Inflammatory macrophage (primary cell): ENCODE data around the gene NOX3.

Source experiments
- DNase-seq, 2 donors: peaks; one replicate each; pipeline ENCODE4 v3.0.0-alpha.2; 2020 to 2022

NOX3 gene

DNA sequence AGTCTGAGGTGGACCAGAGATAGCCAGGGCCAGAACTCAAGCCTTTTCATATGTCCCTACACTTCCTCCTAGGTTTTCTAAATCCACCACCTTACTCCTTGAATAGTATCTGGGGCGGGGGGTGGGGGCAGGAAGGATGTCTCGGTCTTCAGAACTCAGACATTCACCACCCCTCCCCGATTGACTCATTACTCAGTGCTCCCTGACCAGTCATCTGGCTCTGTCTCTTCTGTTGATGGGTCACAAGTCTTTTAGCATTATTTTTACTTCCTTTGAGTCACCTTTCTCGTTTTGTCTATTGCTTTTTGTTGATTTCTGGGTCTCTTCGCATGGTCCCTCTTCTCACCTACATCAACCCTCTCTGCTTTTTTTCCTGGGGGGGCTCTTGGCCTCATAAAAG lies 23.3 kb downstream of the NOX3 start:
- DNase-seq = no peak

DNA sequence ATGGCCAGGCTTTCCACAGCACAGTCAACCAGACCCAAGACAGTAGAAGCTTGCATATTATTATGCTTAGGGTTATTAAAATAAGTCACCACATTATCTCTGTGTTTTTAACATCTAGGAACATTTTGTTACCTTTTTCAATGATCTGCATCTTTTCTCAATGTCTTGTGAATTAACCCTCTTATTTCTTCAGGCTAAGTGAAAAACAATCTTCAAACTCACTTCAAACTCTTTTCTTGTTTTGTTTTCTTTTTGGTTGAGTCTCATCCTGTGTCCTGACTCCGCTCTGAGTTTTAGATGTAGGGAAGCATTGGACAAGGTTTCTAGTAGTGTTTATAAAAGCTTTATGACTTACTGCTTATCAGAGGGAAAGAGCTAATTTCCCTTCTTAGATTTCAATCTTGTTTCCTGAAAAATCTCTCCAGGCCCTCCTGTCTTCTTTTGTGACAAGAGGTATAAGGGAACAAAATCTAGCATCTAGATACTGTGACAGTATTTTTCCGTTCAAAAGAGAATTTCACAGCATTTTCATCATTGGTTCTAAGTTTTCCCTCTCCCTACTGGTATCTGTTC lies 26.2 kb downstream of the NOX3 start:
- DNase-seq = no peak

DNA sequence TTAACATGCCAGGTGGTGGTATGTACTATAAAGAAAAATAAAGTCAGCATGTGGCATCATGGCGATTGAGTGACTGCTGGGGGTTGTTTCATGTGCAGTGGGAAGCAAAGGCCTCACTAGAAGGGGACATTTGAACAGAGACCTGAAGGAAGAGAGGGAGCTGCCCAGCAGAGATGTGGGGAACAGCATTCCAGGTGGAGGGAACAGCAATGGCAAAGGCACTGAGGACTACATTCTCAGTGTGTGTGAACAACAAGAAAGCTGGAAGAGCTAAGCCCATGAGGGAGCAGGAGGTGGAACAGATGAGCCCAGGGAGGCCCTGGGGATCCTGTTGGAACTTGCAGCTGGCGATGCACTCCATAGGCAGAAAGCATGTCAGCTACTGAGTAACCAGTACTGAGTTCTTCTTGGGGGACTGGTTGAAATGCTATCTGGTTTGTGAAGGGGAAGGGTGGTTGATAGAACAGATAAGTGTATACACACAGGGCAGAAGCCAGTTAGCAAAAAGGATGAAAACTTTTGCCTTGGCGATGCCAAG lies 29.2 kb downstream of the NOX3 start:
- DNase-seq = no peak

DNA sequence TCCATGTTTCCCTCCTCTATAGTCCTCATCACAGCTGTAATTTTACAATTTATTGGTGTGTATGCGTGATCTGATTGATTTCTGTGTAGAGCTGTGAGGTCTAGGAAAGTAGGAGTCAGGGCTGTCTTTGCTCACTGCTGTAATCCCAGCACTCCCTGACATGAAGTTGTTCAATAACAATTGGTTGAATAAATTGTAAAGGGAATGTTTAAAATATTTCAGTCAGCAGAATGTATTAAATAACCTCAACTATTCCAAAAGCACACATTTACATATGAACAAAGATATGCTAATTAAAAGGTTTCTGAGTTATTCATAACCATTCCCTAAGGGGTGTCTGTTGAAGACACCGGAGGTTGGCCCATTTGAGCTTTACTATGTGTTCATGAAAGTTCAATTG lies 31.5 kb downstream of the NOX3 start:
- DNase-seq = no peak

DNA sequence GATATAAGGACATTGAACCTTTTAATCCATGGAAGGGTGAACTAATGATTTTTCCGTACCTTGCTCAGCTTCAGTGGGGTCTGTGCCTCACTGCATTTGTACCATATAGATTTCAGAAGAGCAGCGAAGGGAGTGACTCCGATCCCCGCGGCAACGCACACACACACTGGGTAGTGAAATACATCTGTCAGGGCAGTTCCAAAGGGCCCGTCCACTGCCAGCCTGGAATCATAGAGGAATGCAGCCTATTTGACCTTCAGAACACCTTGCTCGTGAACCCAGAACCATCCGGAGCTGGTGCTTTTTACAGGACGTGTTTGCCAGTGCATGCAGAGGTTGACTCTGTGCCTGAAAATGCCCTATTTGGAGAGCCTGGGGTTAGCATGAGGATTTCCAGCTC lies 33.0 kb downstream of the NOX3 start:
- DNase-seq = no peak

DNA sequence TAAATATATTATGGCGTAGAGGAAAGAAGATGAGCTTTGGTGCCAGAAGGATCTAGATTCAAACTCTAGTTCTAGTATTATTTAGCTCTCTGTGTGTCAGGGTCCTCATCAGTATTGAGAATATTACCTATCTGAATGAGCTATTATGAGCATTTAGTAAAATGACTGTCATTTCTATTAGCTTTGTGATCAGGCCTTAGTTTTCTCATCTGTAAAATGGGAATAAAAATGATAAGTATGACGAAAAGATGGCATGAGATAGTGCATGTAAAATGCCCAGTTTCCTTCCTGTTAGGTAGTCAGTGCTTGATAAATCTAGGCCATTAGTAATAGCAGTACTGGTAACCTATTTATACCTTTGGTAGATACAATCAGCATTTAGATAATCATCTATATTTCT lies 35.1 kb downstream of the NOX3 start:
- DNase-seq = no peak

DNA sequence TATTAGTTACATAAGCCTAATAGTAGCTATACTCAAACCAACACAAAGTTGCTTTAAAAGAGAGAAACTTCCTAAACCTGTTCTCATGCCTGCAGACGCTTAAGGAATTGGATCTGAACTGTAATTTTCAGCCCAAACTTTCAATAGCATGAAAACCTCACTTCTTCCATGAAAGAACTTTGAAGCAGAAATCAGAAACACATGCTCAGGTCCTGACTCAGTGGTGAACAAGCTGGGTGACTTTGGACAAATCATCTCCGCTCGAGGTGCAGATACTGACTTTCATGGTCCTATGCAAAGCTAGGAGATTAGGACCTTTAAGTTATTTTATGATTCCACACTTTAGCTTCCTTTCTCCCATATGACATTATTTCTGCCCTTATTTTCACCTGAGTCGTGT lies 36.5 kb downstream of the NOX3 start:
- no peak for DNase-seq

DNA sequence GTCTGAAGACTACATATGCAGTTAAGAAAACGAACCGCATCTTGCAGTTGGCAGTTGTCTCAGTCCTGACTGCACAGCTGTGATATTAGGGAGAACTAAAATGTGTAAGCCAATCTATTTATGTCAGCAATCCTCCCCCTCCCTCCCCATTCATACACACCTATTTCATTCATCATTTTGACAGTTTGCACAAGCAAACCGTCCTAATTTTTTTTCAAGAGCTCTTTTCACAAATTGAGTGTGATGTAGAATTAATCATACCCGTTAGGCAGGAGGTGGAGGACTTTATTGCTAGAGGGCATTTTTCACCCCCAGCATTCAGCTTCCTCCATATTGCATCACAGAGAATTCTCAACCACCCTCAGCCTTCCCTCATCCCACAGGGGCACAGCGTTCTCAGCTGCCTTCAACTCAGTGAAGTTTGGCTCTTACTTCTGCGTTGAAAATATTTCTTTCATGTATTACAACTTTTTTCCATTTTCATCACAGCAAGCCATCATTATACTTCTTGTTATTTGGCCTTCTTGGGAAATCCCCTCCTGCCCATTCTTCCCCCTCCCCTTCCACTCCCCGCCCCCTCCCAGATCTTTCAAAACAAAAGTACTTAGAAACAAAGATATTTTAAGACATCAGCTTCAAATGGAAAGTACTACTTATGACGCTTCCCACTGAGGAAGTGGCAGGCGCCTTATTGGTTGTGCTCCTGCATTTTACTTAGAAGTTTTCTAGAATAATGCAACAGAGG lies 37.5 kb downstream of the NOX3 start:
- DNase-seq = peak; percentile 83 to 87

DNA sequence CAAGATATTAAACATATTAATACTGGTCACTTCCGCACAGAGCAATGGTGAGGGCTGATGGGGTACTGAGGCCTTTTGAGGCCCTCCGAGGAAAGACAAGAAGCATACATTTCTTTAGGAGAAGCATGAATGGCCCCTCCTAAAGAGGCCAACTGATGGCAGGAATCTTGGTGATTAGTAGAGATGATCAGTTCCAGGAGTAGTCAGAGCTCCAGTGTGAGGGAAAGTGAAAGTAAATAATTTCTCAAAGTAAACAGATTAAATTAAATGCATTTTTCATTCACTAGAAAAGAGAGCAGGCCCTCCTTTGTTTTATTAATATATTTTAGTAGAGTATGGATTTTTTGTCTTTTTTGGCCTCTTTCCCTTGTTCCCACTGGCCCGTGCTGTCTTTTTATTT lies 38.2 kb downstream of the NOX3 start:
- DNase-seq = no peak

DNA sequence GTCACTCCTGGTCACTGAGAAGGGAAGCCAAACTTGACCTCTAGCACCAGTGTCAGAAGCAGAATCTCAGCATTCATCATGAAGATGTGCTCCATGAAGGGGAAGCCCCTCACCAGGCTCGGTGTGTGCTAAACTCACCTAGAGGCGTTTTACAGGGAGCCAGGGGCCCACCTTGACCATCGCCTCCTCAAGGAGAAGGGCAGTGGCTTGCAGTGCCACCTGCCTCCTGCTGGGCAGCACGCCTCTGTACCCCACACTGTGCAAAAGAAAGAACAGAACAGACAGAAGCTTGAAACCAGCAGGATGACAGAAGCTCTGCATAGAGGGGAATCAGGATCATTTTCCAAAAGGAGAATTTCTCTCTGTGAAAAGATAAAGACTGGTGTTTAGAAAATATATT lies 39.7 kb downstream of the NOX3 start:
- no peak for DNase-seq

DNA sequence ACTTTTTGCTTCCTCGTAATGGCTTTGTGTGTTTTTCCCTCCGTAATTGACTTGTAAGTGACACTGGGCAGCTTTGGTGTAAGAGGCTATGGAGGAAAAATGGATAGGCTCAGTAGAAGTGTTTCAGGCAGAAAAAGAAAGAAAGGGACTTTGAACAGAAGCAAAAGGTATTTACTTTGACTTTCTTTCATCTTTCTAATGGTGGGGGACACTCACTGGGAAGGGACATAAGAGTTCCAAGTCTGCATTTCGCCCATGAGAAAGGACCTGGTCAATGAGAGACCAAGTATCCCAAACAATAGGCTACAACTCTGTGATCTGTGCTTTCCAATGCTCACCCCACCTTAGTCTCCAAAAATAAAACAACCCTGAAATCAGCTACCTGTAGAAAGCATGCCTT lies 41.6 kb downstream of the NOX3 start:
- no peak for DNase-seq

DNA sequence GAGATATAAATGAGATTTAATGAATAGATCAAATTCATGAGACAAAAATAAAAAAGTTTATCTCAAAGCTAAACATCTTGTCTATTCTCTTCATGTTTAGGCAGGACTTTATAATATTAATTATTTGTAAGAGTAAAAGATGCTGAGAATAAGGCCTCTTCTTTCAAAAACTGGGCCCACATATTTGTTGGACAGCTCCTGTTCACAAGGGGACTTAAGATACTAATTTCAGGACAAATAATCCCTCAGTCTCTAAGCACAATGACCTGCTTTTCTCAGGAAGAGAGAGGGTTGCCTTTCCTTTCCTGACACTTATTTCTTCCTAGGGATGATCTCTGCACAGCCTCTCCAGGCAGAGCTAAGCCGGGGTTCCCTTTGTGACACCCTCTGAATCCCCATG lies 43.3 kb downstream of the NOX3 start:
- no peak for DNase-seq

DNA sequence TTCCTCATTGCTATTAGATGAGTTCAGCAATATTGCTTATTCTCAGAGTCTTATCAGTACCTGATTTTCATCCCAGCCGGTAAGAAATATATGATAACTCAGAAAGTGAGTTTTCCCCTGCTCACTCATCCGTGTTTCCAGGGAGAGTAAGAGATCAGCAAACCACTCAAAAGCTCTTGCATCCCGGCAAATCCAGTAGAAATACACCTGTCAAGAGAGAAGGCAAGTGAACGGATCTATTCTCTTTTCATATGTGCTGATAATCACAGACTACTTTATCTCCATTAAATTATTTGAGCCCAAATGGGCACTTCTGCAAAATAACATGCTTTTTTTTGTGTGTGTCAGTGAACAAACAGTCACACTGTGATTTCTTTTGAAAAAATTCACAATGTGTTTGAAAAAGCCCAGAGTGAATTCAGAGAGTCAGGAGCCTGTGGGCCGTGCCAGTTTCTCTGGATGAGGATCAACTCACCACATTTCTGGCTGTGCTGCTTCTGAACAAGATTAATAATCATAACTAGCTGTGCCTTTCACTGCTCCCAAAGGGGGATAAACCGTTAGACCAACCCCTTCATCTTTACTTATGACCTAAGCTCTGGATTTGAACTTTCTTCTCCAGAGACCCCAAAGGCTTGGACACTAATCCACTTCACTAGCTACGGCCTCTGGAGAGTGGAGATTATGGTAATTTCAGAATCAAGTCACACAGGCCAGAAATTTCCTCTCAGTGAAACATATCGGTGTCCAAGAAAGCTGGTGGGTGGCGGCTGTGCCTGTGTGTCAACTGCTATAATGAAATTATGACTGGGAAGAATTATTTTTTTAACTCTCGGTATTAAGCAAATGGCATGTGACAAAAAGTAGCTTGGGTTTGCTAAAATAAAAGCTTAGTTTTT lies 44.2 kb downstream of the NOX3 start:
- DNase-seq = no peak

DNA sequence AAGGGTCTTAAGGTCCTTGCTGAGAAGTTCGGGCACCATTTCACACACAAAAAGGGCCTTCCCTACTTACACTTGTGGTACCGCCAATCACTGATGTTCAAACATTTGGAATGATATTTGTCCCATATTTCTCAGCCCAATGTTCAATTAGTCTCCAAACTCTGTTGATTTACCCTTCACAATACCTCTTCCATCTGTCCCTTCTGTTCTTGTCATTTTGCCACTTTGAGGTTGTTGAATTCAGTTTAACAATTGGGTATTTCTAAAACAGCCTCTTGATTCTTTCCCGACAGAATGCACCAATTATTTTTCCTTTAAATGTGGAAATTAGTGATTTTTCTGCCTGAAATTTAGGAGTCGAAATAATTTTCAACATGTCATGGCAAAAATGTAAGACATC lies 46.2 kb downstream of the NOX3 start:
- no peak for DNase-seq

DNA sequence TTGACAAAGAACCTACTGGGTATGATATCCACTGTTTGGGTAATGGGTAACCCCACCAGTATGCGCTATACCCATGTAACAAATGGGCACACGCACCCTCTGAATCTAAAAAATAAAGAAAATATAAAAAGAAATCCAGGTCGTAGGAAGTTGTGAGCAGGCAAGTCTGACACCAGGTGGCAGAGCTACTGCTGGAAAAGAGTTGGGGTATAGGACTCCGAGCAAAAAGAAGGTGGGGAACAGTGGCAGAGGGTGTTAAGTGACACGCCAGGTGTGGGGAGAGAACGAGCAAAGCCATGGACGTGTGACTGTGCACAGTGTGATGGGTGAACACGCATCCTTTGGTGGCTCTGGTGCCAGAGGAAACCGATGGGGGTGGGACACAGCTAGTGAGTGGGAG lies 46.7 kb downstream of the NOX3 start:
- DNase-seq = no peak

DNA sequence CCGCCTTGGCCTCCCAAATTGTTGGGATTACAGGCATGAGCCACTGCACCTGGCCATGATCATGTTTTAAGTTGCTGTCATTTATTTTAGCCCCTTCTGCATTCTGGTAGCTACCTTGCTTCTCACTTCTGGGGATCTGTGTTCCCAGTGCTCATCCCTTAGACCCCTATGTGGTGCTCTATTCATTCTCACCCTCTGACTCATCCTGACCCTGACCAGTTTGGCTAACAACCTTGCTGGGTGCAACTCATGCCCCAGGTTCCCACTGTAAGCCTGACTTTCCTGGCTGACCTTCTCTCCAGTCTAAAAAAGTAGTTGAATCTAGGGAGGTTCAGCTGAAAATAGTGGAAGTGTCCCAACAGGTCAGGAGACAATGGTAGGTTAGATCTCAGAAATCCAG lies 47.4 kb downstream of the NOX3 start:
- no peak for DNase-seq

DNA sequence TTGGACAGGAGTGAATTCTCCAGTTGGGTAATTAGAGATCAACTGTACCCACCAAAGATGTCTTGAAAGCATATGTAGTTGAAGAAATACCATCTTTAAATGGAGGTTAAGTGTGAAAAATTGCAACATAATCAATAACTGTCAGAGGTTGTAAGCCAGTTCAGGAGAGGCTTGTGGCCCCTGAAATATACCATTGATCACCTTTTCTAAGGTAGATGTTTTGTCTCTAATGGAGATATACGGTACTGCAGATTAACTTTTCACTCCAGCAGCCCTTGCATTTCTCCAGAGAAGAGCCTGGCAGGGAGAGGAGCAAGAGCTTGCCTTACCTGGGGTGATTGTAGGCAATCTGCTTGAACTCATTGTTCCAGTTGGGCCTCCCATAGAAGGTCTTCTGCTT lies 48.8 kb downstream of the NOX3 start:
- no peak for DNase-seq

DNA sequence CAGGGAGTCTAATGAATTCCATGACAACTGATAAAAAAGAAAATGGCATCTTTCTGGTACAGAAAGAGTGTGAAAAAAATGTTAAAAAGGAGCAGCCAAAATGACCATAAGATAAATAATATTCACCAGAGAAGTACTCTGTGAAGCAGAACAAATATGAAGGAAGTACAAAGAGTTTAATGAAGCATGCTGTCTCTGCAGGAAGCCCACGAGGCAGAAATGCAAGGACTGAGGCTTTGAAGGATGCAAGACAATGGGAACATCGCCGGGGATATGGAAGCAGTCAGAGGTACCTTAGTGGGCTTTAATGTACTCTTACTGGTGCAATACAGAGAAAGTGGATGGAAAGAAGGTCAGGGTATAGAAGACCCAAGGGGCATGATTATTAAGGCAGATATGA lies 50.7 kb downstream of the NOX3 start:
- DNase-seq = no peak

DNA sequence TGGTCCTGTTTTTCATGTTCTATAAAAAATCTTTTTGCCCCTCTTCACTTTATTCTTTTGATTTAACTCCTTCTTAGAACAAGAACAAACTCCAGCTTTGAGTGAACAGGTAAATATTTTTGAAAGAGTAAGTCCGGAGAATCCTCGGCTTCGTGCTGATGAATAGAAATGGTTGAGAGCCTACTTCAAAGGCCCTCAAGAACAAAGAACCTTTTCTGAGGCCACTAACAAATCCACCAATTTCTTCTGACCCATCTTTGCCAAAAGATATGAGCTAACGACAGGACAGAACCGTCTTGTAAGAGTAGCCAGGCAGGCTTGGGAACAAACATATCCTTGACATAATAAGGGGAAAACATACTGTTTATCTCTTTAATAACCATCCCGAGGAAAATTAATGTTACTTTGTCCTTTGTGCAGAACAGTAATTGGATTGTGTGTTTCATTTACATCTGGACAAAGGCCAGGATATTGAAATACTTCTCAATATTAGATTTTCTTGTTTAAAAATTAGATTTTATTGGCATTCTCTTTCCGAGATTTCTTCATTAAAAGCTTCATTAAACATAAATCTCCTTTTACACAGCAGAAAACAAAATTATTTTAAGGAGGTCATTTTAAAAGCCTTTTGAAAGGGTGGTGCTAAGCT lies 52.9 kb downstream of the NOX3 start:
- no peak for DNase-seq

DNA sequence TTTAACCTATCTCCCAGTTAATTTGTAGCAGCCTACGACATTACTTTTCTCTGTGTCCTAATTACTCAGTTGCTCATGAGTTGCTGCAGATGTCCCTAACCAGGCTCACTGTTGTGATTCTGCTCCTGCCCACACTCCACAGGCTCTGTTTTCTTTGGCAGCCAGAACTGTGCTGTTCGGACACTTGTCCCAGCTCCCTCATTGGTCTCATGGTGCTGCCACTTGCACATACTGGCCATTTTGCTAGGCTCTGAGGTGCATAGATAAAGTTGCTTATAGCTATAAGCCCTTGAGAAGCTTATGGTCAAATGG lies 55.0 kb downstream of the NOX3 start:
- no peak for DNase-seq

DNA sequence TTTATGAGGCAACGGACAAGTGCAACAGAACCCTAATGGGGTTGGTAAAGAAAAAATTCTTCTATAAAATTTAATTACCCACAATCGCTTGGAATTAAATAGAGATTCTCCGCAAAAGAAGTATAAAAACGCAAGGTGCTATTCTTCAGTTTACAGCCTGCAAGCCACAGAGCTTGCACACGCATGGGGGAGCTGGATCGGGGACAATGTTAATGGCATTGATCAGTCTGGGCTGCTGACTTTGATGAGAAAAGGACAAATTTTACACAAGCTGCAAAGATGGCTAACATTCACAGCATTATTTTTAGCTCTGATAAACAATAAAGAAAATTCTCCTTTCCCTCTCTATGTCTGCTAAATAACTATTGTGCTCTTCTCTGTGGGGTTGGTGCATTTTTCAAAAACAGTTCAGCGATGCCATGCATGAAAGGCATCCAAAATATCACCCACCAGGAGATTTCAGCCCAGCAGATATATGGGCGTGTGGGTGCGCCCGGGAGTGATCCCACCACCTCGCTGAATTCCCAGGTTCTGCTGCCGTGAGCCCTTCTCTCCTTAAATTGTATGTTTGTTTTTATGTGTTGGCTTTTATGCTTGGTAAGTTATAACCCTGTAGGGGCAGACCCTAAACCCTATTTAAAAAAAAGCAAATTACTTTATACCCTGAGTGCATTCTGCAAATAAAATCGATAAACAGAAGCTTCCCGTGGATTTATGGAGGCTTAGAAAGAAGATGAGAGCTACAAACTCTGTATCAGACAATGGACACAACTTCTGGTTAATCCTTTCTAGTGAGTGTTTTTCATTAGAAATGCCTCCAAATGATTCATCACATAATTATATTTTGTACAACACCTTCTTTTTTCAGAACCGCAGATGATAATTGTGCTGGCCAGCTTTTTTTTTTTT lies 55.6 kb downstream of the NOX3 start:
- no peak for DNase-seq

DNA sequence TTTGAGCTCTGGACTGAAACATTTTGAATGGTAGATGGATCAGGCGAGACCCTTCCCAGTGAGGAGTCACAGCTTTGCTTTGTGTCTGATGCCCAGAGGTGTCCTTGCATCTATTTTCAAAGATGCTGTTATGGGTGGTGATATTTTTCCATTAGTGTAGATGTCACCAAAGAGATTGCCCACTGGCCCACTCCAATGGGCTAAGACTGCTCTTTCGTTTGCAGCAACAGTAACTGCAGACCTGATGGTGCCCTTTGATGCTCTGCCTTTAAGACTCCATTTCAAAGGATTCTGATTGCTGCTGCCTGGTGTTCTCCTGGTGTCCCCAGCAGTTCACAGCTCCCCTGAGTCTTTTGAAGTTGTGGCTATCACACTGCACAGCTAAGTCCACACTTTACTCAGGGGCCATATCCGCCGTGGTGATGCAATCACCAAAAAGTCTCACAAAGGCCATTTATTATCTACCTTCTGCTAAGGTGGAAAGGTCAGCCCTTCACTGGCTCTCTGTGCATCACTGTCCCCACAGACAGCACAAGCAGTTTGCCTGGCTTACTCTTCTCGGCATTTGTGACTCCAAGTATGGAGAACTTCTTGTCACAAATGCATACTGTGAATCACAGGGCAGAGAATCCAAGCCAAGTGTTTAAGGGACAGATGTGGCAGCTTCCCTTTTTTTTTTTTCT lies 56.4 kb downstream of the NOX3 start:
- peak; percentile 18 to 32 for DNase-seq
